ENCODE measurements around the gene MROH2A.

- TF ChIP-seq, protein P1, sequence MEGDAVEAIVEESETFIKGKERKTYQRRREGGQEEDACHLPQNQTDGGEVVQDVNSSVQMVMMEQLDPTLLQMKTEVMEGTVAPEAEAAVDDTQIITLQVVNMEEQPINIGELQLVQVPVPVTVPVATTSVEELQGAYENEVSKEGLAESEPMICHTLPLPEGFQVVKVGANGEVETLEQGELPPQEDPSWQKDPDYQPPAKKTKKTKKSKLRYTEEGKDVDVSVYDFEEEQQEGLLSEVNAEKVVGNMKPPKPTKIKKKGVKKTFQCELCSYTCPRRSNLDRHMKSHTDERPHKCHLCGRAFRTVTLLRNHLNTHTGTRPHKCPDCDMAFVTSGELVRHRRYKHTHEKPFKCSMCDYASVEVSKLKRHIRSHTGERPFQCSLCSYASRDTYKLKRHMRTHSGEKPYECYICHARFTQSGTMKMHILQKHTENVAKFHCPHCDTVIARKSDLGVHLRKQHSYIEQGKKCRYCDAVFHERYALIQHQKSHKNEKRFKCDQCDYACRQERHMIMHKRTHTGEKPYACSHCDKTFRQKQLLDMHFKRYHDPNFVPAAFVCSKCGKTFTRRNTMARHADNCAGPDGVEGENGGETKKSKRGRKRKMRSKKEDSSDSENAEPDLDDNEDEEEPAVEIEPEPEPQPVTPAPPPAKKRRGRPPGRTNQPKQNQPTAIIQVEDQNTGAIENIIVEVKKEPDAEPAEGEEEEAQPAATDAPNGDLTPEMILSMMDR (conservative IDR thresholded peaks at IDR 0.05; ENCODE audit: low read length), result no peak
- TF ChIP-seq EZH2phosphoT487 (IDR thresholded peaks at IDR 0.05; ENCODE audit: borderline replicate concordance), result no peak
Measured at GRCh38 chr2:233768076-233768475, 10.1 kb upstream of the MROH2A start.
